Stimulated activated CD8-positive, alpha-beta memory T cell treated with anti-CD3 and anti-CD28 coated beads, Interleukin-7, amount 100 ng/mL, for 4 hours (primary cell): Measurements from ENCODE around the gene ASB10.

Experiments used
- DNase-seq, 2 donors: peaks; one replicate each; pipeline ENCODE4 v3.0.0-alpha.2; 2020; ENCODE audit warnings: low read depth in 2 of 2

ASB10 gene

DNA sequence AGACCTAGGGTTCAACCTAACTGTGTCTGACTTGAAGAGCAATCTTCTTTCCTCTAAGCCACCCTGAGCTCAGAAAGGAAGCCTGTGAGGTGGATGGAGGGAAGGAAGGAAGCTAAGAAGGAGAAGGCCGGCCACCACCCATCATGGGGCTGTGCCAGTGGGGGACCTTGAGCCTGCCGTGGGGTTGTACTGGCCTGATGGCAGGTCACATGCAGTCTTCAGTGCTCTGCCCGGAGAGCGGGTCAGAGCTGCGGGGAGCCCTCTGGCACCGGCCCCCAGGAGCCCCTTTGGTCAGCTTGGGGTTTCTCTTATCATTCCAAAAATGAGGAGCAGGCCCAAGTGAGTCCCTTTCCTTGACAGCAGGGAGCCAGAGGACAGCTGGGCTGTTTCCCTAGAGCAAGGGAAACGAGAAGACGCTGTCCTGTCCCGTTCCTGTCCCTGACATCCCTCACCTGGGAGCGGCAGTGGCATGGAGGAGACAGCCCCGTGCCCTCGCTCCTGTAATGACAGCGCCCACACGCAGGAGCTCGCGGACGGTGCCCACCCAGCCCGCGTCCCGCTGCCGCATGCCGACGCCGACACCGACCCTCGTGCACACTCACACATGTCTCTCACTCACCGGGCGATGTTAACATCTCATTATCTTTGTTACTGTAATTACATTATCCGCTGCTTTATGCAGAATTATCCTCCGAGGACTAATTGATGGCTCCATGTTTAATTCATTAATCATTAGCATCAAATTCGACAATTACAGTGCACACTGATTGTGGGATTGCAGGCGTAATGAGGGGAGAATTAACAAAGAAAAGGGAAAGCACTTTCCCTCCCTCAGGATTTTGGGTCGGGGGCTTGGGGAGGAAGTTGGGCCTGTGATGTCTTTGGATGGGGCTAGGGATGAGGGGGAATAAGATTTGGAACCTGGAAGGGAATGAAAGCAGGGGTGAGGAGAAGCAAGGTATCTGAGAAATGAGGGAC is 50.9 kb downstream of the ASB10 start:
- DNase-seq: no peak

GRCh38 chr7:151135525-151135845 is 51.6 kb downstream of the ASB10 start:
- no peak for DNase-seq

- DNase-seq: no peak
Measured at GRCh38 chr7:151134743-151135524, 52.1 kb downstream of the ASB10 start.

DNA sequence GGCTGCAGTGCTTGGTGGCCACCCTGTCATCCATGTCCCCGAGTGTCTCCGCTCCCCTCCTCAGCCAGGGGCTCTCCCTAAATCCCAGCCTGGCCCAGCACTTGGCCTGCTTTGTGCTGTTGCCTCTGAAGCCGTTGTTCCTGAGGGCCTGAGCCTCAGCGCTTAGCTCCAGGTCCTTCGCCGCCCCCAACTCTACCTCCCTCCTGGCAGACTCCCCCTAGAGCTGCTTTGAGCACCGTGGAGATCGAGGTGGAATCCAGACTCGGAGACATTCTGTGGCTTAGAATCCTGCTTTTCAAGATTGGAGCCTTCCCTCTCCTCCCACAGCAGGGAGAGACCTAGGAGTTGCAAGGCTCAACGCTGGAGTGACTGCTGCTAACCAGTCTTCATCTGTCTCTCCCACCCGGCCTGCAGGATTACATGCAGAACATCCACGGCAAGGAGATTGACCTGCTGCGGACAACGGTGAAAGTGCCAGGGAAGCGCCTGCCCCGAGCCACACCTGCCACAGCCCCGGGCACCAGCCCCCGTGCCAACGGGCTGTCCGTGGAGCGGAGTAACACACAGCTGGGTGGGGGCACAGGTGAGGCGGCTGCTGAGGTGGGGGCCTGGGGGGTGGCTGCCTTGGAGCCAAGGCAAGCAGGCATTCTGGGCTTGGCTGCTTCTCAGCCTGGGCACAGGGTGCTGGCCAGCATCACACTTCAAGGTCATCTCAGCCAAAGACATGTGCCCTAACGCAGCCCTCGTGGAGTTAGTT is 52.9 kb downstream of the ASB10 start:
- DNase-seq: no peak

DNA sequence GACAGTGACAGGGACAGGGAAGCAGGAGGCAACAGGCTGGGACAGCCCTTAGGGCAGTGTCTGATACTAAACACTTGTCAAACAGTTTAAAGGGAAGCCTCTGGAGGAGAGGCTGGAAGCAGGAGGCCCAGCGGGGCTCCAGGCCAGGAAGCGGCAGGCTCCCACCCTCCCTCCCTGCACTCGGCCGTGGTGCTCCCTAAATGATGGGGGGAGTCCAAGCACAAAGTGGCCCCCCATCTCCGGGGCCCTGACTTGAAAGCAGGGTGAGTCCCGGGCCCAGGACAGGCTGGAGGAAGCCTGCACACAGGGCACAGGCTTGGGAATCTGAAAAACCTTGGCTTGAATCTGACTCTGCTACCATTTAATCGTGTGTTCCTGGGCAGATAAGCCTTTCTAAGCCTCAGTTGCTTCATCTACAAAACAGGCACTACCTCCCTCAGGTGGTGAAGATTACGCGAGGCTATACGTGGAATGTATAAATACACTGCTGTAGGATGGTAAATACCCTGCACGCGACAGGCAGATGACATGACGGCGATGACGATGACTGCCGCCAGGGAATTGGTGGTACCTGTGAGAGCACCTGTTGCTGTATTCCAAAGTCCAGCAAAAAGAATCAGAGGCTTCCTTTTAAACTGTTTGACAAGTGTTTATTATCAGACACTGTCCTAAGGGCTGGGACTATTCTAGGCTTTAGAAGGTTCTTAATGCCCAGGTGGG is 53.6 kb downstream of the ASB10 start:
- no peak for DNase-seq

GRCh38 chr7:151132461-151133205 is 54.4 kb downstream of the ASB10 start:
- no peak for DNase-seq

- no peak for DNase-seq
Measured at GRCh38 chr7:151131592-151132293, 55.3 kb downstream of the ASB10 start.

DNA sequence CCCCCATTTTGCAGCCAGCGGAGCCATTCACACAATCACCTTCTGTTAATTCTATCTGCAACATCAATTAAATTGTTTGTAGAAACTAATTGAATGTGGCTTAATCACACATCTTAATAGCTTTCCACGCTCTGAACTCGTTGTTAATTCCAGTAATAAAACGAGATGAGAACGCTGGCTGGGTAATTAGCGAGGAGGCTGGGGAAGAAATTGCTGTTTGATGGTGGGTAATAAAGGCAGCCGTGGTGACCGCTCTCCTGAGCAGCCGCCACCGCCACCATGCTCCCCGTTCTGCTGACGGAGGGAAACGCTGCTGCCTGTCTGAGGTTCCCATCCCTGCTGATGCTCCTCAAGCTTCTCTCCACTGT is 55.8 kb downstream of the ASB10 start:
- DNase-seq: no peak

DNA sequence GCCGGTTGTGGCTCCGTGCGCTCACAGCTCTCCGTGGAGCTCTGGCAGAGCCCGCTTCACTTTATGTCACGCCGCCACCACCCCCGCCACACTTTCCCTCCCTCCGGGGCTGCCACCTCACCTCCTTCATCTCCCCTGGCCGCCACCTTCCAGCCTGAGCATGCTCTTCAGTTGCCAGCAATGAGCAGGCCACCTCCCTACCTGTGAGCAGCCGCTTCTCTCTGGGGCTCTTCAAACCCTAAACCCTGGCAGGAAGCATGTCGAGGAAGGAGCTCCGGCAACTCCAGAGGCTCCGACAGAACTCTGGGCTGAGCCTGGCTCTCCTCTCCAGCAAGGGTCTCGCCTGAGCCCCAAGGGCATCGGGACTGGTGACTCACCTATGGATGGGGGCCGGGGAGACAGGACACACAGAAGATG is 56.3 kb downstream of the ASB10 start:
- DNase-seq: no peak

- DNase-seq: no peak
Measured at GRCh38 chr7:151129960-151130591, 57.0 kb downstream of the ASB10 start.

DNA sequence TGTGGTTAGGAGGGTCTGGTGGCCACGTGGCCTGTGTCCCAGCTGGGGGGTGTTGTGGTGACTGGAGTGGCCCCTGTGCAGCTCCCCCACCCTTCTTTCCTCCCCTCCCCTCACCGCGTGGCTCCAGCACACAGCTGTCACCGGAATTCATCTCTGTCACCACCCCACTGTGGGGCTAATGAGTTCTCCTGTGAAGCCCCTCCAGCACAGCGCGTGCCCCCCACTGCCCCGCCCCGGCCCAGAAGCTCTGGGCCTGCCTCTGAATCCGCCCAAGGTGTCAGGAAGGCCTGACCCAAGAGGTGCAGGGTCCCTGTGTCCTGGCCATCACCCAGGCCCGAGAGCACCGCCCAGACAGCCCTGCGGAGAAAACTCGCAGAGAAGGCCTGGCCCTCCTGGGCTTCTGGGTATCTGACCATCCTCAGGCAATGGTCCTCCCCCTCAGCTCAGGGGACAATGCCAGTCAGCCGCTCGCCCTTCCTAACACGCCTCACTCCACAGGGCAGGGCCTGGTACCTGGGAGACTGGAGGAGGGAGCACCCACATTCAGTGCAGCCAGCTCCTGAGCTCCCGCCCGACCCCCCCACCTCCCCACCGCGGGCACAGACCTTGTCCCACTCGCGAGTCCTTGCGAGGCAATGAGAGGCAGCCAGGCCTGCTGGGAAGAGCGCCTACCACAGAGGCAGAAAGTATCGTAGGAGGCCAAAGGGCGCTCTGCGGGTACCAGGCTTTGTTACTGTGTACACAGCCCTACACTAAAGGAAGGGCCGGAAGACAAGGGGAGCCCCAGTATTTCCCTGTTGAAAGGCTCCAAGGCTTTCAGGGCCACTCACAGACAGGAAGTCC is 57.7 kb downstream of the ASB10 start:
- no peak for DNase-seq

DNA sequence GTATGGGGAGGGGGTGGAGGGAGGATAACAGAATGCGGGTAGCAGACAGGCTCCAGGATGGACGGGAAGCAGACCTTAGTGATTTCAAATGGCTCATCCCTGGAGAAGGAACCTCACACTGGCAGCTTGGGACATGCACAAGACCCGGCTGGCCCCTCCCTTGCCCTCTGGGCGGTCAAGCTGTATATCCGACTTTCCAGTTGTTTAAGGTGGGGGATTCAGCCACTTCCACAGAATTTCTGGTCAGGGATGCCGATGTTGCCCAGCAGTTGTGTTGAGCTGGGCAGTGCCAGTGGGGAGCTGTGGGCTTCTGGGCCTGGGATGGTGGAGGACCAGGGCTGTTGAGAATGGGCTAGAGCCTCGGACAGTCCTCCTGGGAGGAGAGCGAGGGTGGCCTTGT is 58.3 kb downstream of the ASB10 start:
- DNase-seq: no peak

DNA sequence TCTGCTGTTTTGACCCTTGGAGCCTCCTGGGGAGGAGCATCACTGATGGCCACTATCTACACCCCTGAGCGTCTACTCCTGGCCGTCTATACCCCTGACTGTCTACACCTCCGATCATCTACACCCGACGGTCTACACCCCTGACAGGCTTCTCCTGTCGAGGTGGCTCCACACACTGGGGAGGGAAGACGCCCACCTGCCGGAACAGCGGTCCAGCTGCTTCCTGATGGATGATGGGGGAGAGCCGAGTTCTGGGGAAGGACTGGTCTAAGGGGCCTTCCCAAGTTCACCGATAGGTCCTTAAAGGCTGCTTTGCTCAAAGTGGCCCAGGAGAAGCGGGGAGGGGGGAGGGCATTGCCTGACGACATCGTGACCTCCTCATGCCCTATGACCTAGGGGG is 58.9 kb downstream of the ASB10 start:
- DNase-seq: no peak

DNA sequence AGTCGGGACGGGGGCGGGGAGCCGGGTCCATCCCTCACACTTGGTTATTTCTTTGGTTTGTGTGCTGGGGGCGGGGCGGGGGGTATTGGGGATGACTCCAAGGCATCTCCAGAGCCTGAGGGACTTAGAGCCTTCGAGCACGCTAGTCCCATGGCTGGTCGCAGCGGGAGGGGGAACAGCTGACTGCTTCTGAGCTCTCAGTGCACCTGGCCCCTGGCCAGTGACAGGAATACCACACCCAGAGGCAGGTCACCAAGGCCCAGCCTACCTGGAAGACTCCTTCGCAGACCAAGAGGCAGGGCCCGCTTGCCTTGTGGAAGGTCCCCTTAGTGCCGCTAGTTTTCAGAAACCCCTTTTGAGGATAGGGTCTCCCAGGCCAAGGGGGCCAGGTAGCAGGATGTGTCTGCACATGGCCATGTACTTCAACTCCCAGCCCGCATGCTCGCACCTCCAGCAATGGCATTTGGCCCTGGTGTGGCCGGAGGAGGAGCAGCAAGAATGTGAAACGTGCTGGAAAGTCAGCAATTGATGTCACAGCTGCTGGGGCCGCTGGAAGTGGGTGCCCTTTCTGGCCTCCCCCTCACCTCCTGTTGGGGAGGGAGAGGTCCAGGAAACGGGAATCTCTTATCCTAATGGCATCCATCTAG is 60.4 kb downstream of the ASB10 start:
- no peak for DNase-seq

GRCh38 chr7:151125846-151126481 is 61.1 kb downstream of the ASB10 start:
- no peak for DNase-seq
